ENCODE measurements around the gene RAPSN. TPM values are rescaled to one million over a fixed set of nuclear protein-coding genes. Genes with fewer than 3 reads are reported as not detected.

The RAPSN gene
- total and polyA plus RNA-seq, 2 donors (not counting 3 experiments of a cell fraction or from before 2014, with no cell fraction given): 0.18 to 1.6 TPM

GRCh38 chr11:47398011-47398410 lies 50.9 kb downstream of the RAPSN start:
- CTCF ChIA-PET: interaction anchor here (1.5 to 8.2 kb wide), 2 partner anchors 23 to 24 kb away, joined by 12 to 74 read pairs; no protein-coding TSS in a partner anchor
- H3K4me2 ChIP-seq (ENCODE audit: insufficient read depth, low read length): no peak overlapping the region
- peaks cover 30% of the 10 kb centered on the region for H3K4me1 ChIP-seq (ENCODE audit: control insufficient read depth, extremely low read depth, insufficient read depth, low read length)
- no peaks in the 10 kb centered on the region for H3K9me3 ChIP-seq (replicated peaks; ENCODE audit: control insufficient read depth, insufficient read depth, low read length)
- no peaks in the 10 kb centered on the region for H4K20me1 ChIP-seq (replicated peaks; ENCODE audit: control insufficient read depth, extremely low read depth, insufficient read depth, low read length)
- H3K4me3 ChIP-seq (replicated peaks in 1 of 3; ENCODE audit: insufficient read depth in 1 of 3, low read depth in 1 of 3, low read length in 3 of 3): no peak overlapping the region
- H3K9ac ChIP-seq (replicated peaks; ENCODE audit: extremely low read depth, insufficient read depth, low read length): no peak overlapping the region
- DNase-seq (ENCODE audit: low read depth, low spot score) (no peak), FAIRE-seq (no peak)
- H2AFZ ChIP-seq (ENCODE audit: low read depth, low read length): no peak overlapping the region
- no peaks in the 10 kb centered on the region for H3K9me1 ChIP-seq (replicated peaks; ENCODE audit: control insufficient read depth, extremely low read depth, insufficient read depth, low read length)
- intact Hi-C loops (cut with micrococcal nuclease): no loop called here
- POLR2A ChIA-PET: no interaction called here
- H3K27ac ChIP-seq (ENCODE audit: insufficient read depth, low read depth, low read length): no peak overlapping the region
- BruUV-seq (replicated peaks): no TSS peak
- dilution Hi-C loops (cut with MboI; ENCODE audit: extremely low pct_ligation_motif_present, low sequenced_read_pairs): no loop called here
- TF ChIP-seq JUN (IDR thresholded peaks at IDR 0.05; ENCODE audit: borderline replicate concordance, insufficient read depth, insufficient read length, low read depth) (no peak), POLR2AphosphoS5 (IDR thresholded peaks at IDR 0.05; ENCODE audit: insufficient read depth, low read depth, low read length) (no peak), EZH2 (IDR thresholded peaks at IDR 0.05; ENCODE audit: borderline replicate concordance, low read depth, low read length, severe bottlenecking) (no peak), MAX (IDR thresholded peaks at IDR 0.05; ENCODE audit: insufficient read depth, insufficient read length) (no peak)
- H3K36me3 ChIP-seq (ENCODE audit: control insufficient read depth in 2 of 2, extremely low read depth in 1 of 2, insufficient read depth in 2 of 2, low read length in 2 of 2): no peaks in the 10 kb centered on the region
- H3K27me3 ChIP-seq (ENCODE audit: control insufficient read depth in 2 of 2, insufficient read depth in 2 of 2, low read length in 2 of 2): no peaks in the 10 kb centered on the region
- no peaks in the 10 kb centered on the region for H3K79me2 ChIP-seq (ENCODE audit: control insufficient read depth, insufficient read depth, low read length)

GRCh38 chr11:47396049-47396320 lies 53.0 kb downstream of the RAPSN start:
- no TSS peak for BruUV-seq (replicated peaks)
- FAIRE-seq: no peak

More at GRCh38 chr11:47396049-47396320, 53.0 kb downstream of the RAPSN start:
- no peak for DNase-seq (ENCODE audit: low read depth, low spot score)
- dilution Hi-C loops (cut with MboI; ENCODE audit: extremely low pct_ligation_motif_present, low sequenced_read_pairs): no loop called here
- Histone ChIP-seq H3K9ac (replicated peaks; ENCODE audit: extremely low read depth, insufficient read depth, low read length) (no peak overlapping the region), H3K9me3 (replicated peaks; ENCODE audit: control insufficient read depth, insufficient read depth, low read length) (no peaks in the 10 kb centered on the region), H3K27me3 (ENCODE audit: control insufficient read depth in 2 of 2, insufficient read depth in 2 of 2, low read length in 2 of 2) (no peaks in the 10 kb centered on the region), H3K4me2 (ENCODE audit: insufficient read depth, low read length) (no peak overlapping the region), H3K9me1 (replicated peaks; ENCODE audit: control insufficient read depth, extremely low read depth, insufficient read depth, low read length) (no peaks in the 10 kb centered on the region), H3K4me1 (ENCODE audit: control insufficient read depth, extremely low read depth, insufficient read depth, low read length) (peaks cover 30% of the 10 kb centered on the region), H2AFZ (ENCODE audit: low read depth, low read length) (peak overlapping the region; percentile 8), H3K36me3 (ENCODE audit: control insufficient read depth in 2 of 2, extremely low read depth in 1 of 2, insufficient read depth in 2 of 2, low read length in 2 of 2) (no peaks in the 10 kb centered on the region), H3K4me3 (replicated peaks in 1 of 3; ENCODE audit: insufficient read depth in 1 of 3, low read depth in 1 of 3, low read length in 3 of 3) (no peak overlapping the region), H4K20me1 (replicated peaks; ENCODE audit: control insufficient read depth, extremely low read depth, insufficient read depth, low read length) (no peaks in the 10 kb centered on the region), H3K27ac (ENCODE audit: insufficient read depth, low read depth, low read length) (peak overlapping the region; percentile 99), H3K79me2 (ENCODE audit: control insufficient read depth, insufficient read depth, low read length) (no peaks in the 10 kb centered on the region)
- TF ChIP-seq EZH2 (IDR thresholded peaks at IDR 0.05; ENCODE audit: borderline replicate concordance, low read depth, low read length, severe bottlenecking) (no peak), FOS (IDR thresholded peaks at IDR 0.05; ENCODE audit: borderline replicate concordance, insufficient read depth, low read length) (no peak), GATA2 (IDR thresholded peaks at IDR 0.05; ENCODE audit: insufficient read depth, insufficient read length, low read depth, low read length) (no peak), POLR2A (IDR thresholded peaks at IDR 0.05; ENCODE audit: low read depth, low read length) (no peak), MAX (IDR thresholded peaks at IDR 0.05; ENCODE audit: insufficient read depth, insufficient read length) (no peak), MYC (IDR thresholded peaks at IDR 0.05; ENCODE audit: low read depth, low read length) (no peak), JUN (IDR thresholded peaks at IDR 0.05; ENCODE audit: borderline replicate concordance, insufficient read depth, insufficient read length, low read depth) (no peak), CTCF (IDR thresholded peaks at IDR 0.05; ENCODE audit: extremely low read depth in 1 of 2, insufficient read depth in 1 of 2, low read depth in 1 of 2, low read length in 2 of 2) (no peak), POLR2AphosphoS5 (IDR thresholded peaks at IDR 0.05; ENCODE audit: insufficient read depth, low read depth, low read length) (no peak)
- CTCF ChIA-PET: no interaction called here
- intact Hi-C loops (cut with micrococcal nuclease): no loop called here
- POLR2A ChIA-PET: no interaction called here

Data from endothelial cell of umbilical vein (primary cell).